ENCODE measurements around the gene IQSEC1.

The IQSEC1 gene

DNA sequence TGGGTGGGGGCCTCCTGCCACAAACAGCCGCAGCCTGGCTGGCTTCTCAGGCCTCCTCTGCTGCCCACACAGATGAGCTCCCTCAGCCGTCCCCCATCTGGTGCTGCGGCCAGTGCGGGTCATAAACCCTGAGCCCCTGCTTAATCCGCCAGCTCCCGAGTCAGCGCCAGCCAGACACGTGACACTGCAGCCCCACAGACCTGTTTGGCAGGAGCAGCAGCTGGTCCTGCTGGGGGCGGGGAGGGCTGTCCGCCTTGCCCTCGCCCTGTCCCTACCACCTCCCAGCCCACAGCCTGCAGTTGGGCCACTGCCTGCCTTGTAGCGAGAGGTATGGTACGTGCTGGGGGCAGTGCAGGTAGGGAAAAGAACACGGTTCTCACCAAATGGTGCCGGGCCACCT is 86.2 kb downstream of the IQSEC1 start:
- no peaks in the 10 kb centered on the region for H3K27me3 Mint-ChIP-seq
- H3K9me3 Mint-ChIP-seq (ENCODE audit: low read depth), result no peaks in the 10 kb centered on the region
- H3K4me1 Mint-ChIP-seq (ENCODE audit: low read depth), result peaks cover 54% of the 10 kb centered on the region
- H3K4me3 Mint-ChIP-seq, result no peak overlapping the region
- no peak overlapping the region for H3K27ac Mint-ChIP-seq
- no peaks in the 10 kb centered on the region for H3K36me3 Mint-ChIP-seq

DNA sequence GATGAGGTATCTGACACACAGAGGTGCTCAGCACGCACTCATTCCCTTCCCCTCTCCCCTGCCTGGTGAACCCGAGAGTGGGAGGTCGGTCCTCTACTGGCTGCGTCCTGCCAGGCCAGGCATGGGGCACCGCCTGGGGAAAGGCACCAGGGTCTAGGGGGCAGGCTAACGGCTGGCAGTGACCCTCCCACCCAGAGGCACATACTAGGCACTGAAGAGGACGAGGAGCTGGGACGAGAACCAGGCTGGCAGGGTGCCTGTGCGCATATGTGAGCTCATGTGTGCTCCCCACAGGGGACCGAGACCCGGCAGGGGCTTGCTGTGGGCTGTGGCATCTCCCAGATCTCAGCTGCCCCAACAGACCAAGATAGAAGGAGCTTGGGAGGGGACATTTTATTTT is 86.7 kb downstream of the IQSEC1 start:
- no peak overlapping the region for H3K4me3 Mint-ChIP-seq
- no peaks in the 10 kb centered on the region for H3K36me3 Mint-ChIP-seq
- peaks cover 59% of the 10 kb centered on the region for H3K4me1 Mint-ChIP-seq (ENCODE audit: low read depth)
- H3K9me3 Mint-ChIP-seq (ENCODE audit: low read depth), result no peaks in the 10 kb centered on the region
- H3K27me3 Mint-ChIP-seq, result no peaks in the 10 kb centered on the region
- no peak overlapping the region for H3K27ac Mint-ChIP-seq

DNA sequence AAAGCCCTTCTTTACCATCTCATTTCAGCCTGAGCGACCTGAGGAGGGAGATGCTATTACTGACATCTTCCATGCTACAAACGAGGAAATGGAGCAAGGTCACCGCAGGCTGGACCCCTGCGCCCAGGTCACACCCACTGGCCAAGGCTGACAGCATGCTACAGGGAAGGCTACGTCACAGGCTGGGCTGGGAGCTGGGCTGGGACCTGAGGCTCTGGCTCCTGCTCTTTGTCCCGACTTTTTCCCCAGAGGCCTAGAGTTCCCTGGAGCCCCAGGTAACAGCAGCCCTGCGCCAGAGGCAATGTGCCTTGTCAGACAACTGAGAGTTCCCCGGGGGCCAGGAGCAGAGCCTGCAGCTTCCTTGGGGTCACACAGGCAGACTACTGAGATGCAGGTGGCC is 87.2 kb downstream of the IQSEC1 start:
- H3K9me3 Mint-ChIP-seq (ENCODE audit: low read depth), result no peaks in the 10 kb centered on the region

DNA sequence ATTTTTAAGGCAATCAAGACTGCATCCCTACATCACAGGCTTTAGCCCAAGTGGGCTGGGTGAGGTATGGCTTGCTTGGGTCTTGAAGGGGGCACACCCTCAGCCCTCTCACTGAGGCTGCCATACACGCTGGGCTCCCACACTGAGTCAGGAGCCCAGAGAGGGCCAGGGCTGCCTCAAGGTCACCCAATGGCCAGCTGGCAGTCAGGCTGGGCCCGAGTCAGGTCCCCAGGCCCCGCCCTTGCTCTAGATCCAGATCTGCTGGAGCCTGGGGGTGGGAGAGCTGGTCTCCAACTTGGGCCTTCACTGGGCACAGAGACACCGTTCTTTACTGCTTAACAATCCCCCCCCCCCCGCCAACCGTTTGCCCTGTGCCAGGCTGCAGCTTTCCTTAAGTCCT is 88.1 kb downstream of the IQSEC1 start:
- Mint-ChIP-seq H3K27me3 (no peaks in the 10 kb centered on the region), H3K36me3 (no peaks in the 10 kb centered on the region), H3K4me1 (ENCODE audit: low read depth) (peaks cover 52% of the 10 kb centered on the region), H3K4me3 (no peak overlapping the region), H3K27ac (no peak overlapping the region), H3K9me3 (ENCODE audit: low read depth) (no peaks in the 10 kb centered on the region)

More for the DNA sequence above, 87.2 kb downstream of the IQSEC1 start:
- no peaks in the 10 kb centered on the region for H3K36me3 Mint-ChIP-seq
- H3K27ac Mint-ChIP-seq, result peak overlapping the region; percentile 28
- peaks cover 59% of the 10 kb centered on the region for H3K4me1 Mint-ChIP-seq (ENCODE audit: low read depth)
- no peak overlapping the region for H3K4me3 Mint-ChIP-seq
- H3K27me3 Mint-ChIP-seq, result no peaks in the 10 kb centered on the region

DNA sequence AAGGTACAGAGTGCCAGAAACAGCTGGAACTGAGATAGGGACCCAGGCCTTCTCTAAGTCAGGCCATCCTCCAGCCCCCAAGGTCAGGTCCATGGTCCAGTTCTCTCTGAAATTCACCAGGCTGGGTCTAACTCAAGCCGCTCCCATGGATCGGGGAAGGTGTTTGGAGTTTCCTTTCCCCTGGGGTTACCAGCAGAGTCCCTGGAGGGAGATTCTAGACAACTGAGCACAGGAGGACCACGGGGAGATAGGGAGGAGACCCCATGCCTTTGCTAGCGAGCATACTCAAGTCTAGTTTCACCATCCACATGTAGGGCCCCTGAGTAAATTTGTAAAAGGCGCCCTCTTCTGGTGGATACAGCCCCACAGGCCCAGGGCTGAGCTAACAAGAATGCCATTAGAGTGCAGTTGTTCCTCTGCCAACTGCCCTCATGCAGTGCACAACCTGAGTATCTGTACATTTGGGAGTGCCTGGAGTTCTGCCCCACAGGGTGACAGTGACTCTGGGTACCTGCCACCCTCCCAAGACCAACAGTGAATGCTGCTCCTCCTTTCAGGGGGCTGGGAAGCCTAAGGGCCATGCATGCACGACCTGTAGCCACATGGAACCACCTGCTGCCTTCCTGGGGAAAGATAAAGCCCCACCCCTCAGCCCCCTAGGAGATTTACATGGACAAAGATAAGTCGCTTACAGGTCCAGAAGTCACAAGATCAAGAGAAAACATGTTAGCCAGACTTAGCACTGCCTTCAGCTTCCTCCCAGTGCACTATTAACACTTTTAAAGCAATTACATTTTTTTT is 89.0 kb downstream of the IQSEC1 start:
- H3K27me3 Mint-ChIP-seq, result no peaks in the 10 kb centered on the region
- H3K27ac Mint-ChIP-seq, result peak overlapping the region; percentile 28
- H3K9me3 Mint-ChIP-seq (ENCODE audit: low read depth), result no peaks in the 10 kb centered on the region
- no peaks in the 10 kb centered on the region for H3K36me3 Mint-ChIP-seq
- peaks cover 45% of the 10 kb centered on the region for H3K4me1 Mint-ChIP-seq (ENCODE audit: low read depth)
- no peak overlapping the region for H3K4me3 Mint-ChIP-seq

DNA sequence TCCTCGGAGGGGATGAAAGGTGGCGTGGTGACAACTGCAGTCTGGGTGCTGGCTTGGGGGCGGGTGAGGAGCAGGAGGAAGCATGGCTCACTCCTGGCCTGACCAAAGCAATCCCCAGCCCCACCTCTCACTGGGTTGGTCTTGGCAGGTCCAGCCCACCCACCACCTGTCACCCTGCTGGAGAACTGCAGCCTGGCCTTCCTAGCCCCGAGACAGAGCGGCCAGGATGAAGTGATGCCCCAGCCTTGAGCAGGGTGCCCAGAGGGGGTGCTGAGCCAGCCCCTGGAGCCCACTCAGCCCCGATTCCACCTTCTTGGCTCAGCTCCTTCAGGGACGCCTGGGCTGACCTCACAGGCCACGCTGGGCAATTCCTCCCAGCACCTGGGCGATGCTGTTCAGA is 89.9 kb downstream of the IQSEC1 start:
- Mint-ChIP-seq H3K27me3 (no peaks in the 10 kb centered on the region), H3K4me1 (ENCODE audit: low read depth) (peaks cover 38% of the 10 kb centered on the region), H3K4me3 (no peak overlapping the region), H3K27ac (no peak overlapping the region), H3K36me3 (no peaks in the 10 kb centered on the region), H3K9me3 (ENCODE audit: low read depth) (no peaks in the 10 kb centered on the region)

DNA sequence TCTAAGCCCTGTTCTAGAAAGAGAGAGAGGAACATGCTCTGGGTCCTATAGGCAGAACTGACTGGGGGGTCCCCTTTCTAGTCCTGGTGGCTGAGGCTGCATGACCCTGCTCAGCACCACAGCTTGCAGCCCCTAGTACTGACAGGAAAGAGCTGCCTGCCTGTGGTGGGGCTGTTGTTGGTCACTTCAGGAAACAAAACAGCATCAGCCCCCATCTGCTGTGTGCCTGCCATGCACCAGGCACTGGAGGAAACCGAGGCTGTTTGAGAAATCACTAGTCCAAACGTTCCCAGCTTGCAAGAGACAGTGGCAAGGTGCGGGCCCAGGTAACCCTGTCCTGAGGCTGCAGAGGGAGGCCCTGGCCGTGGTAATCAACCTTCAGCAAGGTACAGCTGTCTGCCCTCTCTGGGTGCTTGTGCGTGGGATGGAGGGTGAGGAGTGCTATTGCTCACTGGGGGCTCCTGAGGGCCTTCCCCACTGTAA is 90.6 kb downstream of the IQSEC1 start:
- H3K4me3 Mint-ChIP-seq, result no peak overlapping the region
- peaks cover 37% of the 10 kb centered on the region for H3K4me1 Mint-ChIP-seq (ENCODE audit: low read depth)
- no peaks in the 10 kb centered on the region for H3K27me3 Mint-ChIP-seq
- H3K9me3 Mint-ChIP-seq (ENCODE audit: low read depth), result no peaks in the 10 kb centered on the region
- no peaks in the 10 kb centered on the region for H3K36me3 Mint-ChIP-seq
- no peak overlapping the region for H3K27ac Mint-ChIP-seq

DNA sequence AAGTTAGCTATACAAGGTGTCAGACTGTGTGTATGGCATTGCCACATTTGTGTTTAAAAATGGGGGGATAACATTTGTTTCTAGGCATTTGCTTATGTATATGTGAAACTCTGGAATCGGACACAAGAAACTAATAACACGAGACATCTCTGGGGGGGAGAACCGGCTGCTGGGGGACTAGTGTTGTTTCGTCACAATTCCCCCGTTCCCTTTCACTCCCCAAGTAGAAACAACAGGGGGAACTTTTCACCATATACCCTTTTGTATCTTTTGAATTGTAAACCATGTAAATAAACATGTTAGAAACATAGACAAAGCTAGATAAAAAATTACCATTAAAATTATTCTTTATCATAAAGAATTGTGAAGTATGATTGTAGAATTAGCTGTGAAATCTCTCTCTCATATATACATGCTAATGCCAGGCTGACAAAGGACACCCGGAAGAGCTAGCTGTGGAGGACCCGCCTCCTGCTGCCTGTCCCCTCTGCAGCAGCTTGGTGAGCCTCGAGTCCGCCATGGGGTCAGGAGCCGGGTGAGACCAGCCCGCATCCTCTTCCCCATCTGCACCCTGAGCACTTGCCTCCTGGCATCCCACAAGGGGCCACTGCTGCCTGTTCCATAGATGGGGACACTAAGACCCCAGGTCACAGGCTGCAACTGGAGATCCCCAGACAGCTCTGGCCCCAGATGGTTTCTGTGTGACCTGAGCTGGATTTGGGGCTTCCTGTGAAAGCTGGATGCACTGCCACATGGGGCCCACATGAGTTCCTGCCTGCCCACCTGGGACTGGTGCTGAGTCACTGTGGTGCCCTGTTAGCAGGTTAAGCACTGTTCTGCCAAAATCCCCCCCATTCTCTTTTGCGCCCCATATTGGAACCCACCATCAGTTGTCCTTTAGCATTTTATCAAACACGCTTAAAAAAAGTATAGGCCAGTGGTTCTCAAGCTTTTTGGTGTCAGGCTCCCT is 91.6 kb downstream of the IQSEC1 start:
- Mint-ChIP-seq H3K9me3 (ENCODE audit: low read depth) (no peaks in the 10 kb centered on the region), H3K4me3 (no peak overlapping the region), H3K27me3 (no peaks in the 10 kb centered on the region), H3K4me1 (ENCODE audit: low read depth) (peaks cover 35% of the 10 kb centered on the region), H3K36me3 (no peaks in the 10 kb centered on the region), H3K27ac (peak overlapping the region; percentile 46)

DNA sequence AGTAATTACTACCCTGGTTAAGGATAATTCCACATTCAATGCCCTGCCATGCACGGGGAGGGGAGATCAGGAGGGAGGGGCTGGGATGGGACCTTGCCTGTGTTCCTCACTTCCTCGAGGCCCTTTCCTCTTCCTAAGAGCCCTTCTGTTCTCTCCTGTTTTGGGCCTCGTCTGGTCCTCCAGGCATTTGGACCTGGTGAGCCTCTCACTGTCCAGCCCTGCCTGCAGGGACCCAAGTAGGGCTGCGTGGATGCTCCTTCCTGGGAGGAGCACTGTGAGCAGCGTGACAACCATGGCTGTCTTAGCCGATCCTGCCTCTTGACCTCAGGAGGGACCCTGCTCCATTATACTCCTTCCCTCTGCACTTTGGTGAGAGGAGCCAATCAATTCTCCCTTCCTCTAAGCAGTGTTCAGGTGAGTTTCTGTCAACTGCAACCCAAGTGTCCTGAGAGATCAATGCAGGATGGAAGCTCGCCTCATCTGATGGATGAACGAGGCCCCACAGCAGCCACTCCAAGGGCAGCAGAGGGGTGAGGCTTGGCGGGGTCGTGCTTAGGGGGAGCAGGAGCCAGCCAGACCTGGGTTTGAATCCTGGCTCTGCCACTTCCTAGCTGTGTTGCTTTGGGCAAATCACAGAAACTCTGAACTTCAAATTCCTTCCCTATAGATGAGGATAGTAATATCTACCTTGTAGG is 92.5 kb downstream of the IQSEC1 start:
- H3K4me1 Mint-ChIP-seq (ENCODE audit: low read depth), result peaks cover 37% of the 10 kb centered on the region
- no peak overlapping the region for H3K4me3 Mint-ChIP-seq
- peak overlapping the region; percentile 30 for H3K27ac Mint-ChIP-seq

DNA sequence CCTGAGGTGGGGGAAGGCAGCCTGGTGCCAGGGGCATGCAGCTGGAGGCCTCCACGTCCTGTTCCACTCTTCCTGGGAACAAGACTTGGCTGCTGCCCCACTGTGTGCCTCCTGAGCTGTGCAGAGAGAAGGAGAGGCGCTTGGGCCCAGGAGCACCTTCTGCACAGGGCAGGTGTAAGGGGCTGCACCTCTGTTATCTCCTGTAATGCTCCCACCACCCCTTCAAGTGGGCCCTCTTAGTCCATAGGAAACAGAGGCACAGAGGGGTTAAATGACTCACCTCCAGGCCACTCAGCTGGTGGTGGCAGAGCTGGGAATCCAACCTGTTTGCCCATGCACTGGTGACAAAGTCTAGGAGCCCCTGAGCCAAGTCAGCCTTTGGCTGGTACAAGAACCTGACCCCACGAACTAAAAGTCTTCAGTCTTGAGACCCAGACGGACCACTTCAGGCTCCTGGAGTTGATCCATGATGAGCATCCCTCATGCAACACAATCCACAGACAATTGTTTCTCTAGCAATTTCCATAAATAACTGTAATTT is 93.2 kb downstream of the IQSEC1 start:
- H3K4me1 Mint-ChIP-seq (ENCODE audit: low read depth), result peaks cover 38% of the 10 kb centered on the region
- H3K36me3 Mint-ChIP-seq, result no peaks in the 10 kb centered on the region
- H3K9me3 Mint-ChIP-seq (ENCODE audit: low read depth), result no peaks in the 10 kb centered on the region
- H3K27me3 Mint-ChIP-seq, result no peaks in the 10 kb centered on the region
- H3K4me3 Mint-ChIP-seq, result no peak overlapping the region
- H3K27ac Mint-ChIP-seq, result no peak overlapping the region

More for the DNA sequence above, 92.5 kb downstream of the IQSEC1 start:
- Mint-ChIP-seq H3K27me3 (no peaks in the 10 kb centered on the region), H3K9me3 (ENCODE audit: low read depth) (no peaks in the 10 kb centered on the region), H3K36me3 (no peaks in the 10 kb centered on the region)

DNA sequence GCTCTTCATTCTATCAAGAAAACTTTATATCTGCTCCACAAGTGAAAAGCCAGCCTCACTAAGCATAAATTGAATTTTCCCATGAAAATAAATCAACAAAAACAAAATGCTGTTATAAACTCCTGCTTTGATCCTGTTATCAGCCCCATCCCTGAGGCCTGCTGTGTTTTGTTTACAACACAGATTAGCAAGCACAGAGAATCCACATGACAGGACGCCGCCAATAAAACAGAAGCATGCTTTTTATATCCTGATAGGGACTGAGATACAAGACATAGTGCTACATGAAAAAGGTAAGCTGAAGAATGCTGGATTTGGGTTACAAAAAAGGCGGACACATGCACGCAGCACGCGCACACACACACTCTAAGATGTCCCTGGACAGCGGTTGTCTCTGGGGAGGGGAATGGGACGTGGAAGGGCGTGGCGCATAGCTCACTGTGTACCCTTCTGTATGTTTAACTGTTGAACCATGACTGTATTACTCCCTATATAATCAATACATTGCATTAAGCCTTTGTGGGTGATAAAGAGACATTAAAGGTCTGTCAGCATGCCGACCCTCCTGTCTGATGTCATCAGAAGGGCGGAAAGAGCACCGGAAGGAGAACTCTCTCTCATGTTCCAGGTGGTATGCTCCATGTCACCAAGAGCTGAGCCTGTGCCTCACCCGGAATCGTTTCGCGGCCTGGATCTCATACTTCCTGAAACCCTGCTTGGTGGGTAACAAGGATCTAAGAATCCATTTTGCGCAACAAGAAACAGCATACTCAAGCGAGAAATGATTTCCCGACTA is 93.9 kb downstream of the IQSEC1 start:
- H3K4me1 Mint-ChIP-seq (ENCODE audit: low read depth), result peaks cover 36% of the 10 kb centered on the region
- H3K27ac Mint-ChIP-seq, result no peak overlapping the region
- H3K36me3 Mint-ChIP-seq, result no peaks in the 10 kb centered on the region

DNA sequence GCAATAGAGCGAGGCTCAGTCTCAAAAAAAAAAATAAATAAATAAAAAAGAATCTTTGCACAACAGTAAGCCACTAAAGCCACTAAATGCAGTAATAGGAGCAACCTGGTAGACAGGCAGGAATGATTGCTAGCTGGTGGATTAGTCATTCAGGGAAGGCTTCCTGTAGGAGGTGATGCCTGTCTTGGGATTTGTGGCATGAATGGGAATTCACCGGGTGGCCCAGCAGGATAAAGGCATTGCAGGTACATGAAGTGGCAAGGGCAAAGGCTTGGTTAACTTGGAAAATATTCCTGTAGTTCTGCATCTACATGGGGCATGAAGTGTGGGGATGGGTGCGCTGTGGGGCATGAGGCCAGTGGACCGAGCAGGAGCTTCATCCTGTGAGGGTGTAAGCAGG is 94.5 kb downstream of the IQSEC1 start:
- Mint-ChIP-seq H3K36me3 (no peaks in the 10 kb centered on the region), H3K4me3 (no peak overlapping the region), H3K27ac (no peak overlapping the region), H3K4me1 (ENCODE audit: low read depth) (peaks cover 29% of the 10 kb centered on the region), H3K9me3 (ENCODE audit: low read depth) (no peaks in the 10 kb centered on the region), H3K27me3 (no peaks in the 10 kb centered on the region)

More for the DNA sequence above, 93.9 kb downstream of the IQSEC1 start:
- H3K4me3 Mint-ChIP-seq, result no peak overlapping the region
- H3K9me3 Mint-ChIP-seq (ENCODE audit: low read depth), result no peaks in the 10 kb centered on the region
- no peaks in the 10 kb centered on the region for H3K27me3 Mint-ChIP-seq

DNA sequence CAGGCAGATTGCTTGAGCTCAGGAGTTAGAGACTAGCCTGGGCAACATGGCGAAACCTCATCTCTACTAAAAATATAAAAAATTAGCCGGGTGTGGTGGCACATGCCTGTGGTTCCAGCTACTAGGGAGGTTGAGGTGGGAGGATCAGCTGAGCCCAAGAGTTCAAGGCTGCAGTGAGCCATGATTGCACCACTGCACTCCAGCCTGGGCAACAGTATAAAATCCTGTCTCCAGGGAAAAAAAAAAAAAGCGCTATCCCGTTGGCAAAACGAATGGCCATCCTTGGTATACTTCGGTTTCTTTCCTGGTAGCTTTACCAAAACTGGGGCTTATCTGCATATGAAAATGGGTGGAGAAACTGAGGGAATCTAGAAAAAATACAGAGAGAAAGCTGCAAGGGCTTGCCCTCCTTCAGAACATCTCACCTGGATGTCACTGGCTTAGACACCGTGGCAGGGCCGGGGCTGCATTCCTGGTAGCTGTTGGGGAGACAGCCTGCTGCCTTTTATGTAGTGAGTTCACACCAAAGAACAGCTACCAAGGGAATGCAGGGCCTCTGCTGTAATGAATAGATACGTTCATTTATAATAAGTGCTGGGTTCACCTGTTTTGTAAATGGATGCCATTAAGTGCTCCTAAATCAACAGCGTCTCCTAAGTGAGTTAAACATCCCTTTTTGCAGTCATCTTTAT is 96.0 kb downstream of the IQSEC1 start:
- Mint-ChIP-seq H3K9me3 (ENCODE audit: low read depth) (no peaks in the 10 kb centered on the region), H3K27ac (no peak overlapping the region), H3K4me3 (no peak overlapping the region), H3K4me1 (ENCODE audit: low read depth) (peaks cover 19% of the 10 kb centered on the region), H3K36me3 (no peaks in the 10 kb centered on the region), H3K27me3 (no peaks in the 10 kb centered on the region)

All from activated naive CD8-positive, alpha-beta T cell (primary cell).